GM19455 (cell line): ENCODE measurements around the gene CC2D1A.
A peak's percentile ranks its signal among the peaks of the same experiment; 100 is the strongest.

Experiments used
- ATAC-seq: cut with Tn5 transposase; IDR thresholded peaks from one replicate; pipeline ENCODE4 v1.9.1; 2021; ENCODE audit not compliant: unreplicated experiment

Gene CC2D1A

GRCh38 chr19:13934785-13935109, 28.7 kb downstream of the CC2D1A start:
- no peak for ATAC-seq

GRCh38 chr19:13935765-13936510, 29.9 kb downstream of the CC2D1A start:
- ATAC-seq = no peak

DNA sequence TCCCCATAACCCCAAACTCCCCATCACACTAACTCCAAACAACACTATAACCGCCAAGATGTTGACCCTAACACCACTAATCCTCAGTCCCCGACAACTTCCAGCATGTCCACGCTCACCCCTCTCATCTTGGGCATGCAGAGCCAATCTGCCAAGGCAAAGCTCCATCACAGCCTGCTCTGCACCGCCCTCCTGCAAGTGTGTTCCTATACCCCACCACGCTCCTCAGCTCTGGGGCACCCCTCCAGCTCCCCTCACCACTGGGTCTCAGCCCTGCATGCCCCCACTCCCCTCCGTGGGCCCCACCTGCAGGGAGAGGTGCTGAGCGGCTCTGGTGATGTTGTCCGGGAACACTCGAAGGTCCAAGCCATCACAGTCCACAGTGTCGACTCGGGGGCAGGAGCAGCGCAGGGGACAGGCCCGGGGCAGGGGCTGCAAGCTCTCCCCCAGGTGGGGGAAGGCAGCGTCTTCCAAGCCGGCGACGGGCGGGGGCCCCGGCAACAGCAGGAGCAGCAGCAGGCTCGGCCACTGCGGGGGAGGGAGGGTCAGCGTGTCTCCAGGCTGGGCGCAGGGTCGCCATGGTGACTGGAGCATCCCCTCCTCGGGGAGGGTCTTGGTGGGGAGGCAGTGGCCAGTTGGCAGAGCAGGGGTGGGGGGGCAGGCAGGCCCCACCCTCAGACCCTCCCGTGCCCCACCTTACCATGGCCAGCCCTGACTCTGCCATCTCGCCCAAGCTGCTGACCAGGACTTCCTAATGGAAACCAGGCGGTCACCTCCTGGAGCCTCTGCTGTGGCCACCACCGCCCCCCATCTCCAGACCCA, 31.7 kb downstream of the CC2D1A start:
- no peak for ATAC-seq

GRCh38 chr19:13938301-13939064, 32.5 kb downstream of the CC2D1A start, which contains the start of gene PODNL1:
PODNL1 (minus strand) TSS chr19:13938417; CDS start chr19:13938181, 236 bp downstream.
- ATAC-seq = no peak

GRCh38 chr19:13942023-13942684, 36.2 kb downstream of the CC2D1A start:
- ATAC-seq = no peak

DNA sequence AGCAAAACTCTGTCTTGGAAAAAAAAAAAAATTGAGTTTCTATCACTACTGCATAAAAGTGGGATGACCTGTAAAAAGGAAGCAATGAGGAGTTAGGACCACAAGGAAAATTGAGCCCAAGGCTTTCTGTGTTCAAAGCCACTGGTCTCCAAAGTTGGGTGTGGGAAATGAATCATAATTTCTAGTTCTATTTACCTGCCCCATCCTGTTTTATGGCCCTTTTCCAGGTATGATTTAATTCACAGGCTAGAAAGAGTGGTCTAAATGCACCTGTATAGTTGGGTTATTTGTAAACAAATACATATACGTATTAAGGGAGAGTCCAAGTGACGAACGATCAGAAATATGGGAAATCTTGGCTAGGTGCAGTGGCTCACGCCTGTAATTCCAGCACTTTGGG, 40.4 kb downstream of the CC2D1A start:
- no peak for ATAC-seq

- ATAC-seq = no peak
Measured at GRCh38 chr19:13951043-13951442, 45.0 kb downstream of the CC2D1A start.

- no peak for ATAC-seq
Measured at GRCh38 chr19:13951799-13952153, 45.8 kb downstream of the CC2D1A start.

DNA sequence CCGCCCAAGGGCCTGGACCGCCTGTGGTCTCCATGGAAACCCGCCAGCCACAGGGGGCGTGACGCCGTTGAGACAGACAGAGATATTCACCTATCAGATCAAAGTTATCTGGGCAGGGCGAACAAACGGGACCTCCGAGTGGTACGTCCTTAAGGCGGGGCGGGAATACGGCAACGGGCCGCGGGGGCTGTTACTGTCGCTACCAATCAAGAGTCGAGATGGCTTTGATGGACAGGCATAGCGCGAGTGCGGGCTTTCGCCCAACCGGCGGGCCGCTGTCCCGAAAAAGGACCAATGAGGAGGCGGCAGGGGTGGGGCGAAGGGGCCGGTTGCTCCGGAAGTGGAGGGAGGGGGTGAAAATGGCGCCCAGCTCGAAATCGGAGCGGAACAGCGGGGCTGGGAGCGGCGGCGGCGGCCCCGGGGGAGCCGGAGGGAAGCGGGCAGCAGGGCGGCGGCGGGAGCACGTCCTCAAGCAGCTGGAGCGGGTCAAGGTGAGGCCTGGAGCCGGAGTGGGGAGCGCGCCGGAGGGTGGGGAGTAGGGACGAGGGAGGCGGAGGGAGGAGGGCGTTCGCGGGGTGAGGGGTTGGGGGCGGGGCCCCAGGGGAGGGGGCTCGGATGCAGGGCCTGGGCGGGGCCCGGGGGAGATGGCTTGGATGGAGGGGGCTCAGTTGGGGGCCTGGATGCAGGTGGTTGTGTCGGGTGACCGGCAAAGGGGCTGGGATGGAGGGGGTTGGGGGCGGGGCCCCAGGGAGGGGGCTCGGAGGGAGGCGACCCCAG, 46.3 kb downstream of the CC2D1A start, which contains the start of gene DCAF15:
Gene DCAF15 (plus strand): TSS at position 356 of the 777 bp plus-strand sequence. CDS start 4 bp downstream, at position 360.
- ATAC-seq = peak; percentile 96

DNA sequence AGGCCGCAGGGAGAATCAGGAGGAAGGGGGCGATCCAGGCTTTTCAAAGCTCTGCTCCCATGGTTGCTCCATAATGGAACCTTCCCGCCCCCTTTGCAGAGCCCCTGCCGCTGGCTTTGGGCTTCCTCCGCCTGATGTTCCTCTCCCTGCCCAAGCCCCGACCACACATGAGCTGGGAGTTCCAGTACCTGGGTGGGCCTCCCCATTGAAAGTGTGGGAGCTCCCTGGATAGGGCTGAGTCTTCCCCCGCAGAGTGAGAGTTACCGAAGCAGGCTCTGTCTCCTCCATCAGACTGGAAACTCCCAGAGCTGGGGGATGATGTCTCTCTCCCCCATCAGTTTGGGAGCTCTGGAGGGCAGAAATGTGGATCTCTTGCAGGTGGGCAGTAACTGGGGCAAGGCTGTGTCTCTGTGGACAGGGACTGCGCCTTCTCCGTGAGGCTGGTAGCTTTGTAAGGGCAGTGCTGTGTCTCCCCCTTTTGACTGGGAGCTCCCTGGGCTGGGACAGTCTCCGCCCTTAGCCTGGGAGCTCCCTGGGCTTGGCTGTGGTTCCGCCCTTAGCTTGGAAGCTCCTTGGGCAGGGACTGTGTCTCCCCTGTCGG, 47.0 kb downstream of the CC2D1A start:
- ATAC-seq = no peak

GRCh38 chr19:13954185-13954584, 48.2 kb downstream of the CC2D1A start:
- ATAC-seq = no peak

DNA sequence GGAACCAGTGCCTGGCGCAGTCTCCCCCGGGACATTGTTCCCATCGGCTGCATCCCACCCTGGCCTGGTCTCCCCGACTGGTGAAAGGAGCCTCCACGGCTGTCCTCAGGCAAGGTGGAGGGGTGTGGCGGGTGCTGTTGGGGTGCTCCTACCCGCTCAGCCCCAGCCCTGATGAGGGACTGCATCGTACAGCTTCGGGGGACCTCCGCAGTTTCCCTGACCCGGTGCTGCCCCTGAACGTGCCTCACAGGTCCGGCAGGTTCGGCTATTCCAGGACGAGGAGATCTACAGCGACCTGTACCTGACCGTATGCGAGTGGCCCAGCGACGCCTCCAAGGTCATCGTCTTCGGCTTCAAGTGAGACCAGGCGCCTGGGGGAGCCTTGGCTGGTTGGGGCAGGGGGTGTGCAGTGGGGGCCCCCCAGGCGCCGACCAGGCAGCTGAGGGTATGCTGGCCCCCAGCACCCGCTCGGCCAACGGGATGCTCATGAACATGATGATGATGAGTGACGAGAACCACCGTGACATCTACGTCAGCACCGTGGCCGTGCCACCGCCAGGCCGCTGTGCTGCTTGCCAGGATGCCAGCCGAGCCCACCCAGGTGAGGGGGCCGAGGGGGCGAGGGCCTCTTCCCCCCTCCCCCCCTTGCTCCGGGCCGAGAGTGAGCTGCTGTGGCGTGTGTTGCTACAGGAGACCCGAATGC, 49.8 kb downstream of the CC2D1A start:
- no peak for ATAC-seq

- ATAC-seq = no peak
Measured at GRCh38 chr19:13956365-13956744, 50.4 kb downstream of the CC2D1A start.

DNA sequence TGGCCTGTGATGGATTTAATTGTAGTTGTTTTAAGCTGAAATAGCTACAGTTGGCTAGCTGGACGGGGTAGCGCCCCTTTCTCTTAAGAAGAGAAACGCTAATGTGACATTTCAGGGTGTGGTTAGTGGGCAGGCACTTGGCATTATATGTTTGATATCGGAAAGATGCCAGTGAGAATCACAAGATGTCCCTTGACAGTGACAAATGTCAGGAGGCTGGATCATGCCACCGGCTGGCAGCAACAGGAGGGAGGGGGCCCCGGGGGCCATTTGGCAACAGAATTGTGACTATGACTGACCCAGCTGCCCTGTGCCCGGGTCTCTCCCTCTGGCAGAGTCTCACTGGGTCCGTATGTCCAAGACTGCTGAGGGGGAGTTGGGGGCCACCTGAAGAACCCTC, 51.0 kb downstream of the CC2D1A start:
- no peak for ATAC-seq

DNA sequence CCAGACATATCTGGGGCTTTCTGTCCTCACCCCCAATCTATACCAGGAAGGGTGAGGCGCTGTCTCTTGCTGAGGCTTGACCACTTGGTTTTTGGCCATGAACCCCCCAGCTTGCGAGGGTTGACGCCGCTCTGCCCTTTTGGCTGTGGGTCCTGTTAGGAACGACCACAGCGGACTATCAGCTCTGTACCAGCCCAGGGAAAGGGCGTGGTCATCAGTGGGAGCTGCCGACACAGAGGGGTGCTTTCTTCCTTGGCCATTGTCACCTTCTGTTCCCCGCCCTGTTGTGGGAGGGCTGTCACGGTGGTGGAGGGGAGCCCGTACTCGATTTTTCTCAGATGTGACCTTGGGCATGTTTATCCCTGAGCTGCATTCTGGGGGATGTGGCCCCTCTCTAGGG, 52.0 kb downstream of the CC2D1A start:
- ATAC-seq = no peak

GRCh38 chr19:13959141-13959961, 53.4 kb downstream of the CC2D1A start:
- ATAC-seq = no peak

DNA sequence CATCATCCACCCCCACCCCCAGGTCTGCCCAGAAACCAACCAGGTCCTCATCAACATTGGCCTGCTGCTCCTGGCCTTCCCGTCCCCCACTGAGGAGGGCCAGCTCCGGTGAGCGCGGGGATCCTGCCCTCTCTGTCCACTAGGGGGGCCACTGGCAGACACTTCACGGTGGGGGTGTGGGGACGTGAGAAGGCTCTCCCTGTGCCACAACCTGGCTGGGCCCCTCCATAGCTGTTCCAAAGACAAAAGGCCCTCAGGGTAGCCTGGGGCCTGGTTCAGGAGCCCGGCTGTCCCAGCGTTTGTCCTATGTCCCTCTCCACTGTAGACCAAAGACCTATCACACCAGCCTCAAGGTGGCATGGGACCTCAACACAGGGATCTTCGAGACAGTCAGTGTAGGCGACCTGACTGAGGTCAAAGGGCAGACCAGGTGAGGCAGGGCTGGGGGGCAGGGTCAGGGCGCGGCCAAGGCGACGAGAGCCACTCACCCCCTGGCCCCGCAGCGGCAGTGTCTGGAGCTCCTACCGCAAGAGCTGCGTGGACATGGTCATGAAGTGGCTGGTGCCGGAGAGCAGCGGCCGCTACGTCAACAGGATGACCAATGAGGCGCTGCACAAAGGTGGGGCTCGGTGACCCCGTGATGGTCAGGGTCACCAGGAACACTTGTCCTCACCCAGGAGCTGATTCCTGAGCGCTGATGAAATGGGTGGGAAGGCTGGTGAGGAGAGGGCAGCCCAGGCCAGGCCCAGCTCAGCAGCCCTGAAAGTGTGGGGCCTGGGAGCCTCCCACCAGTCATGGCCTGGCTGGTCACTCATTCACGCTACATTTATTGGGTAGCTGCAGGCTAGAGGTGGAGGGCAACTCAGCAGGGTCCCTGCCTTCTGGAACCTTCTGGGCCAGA, 54.2 kb downstream of the CC2D1A start:
- ATAC-seq = no peak
